Stimulated activated CD8-positive, alpha-beta memory T cell treated with anti-CD3 and anti-CD28 coated beads, Interleukin-15, amount 100 ng/mL, for 24 hours (primary cell): Measurements from ENCODE around the gene LY6G6D.
"Not testable (repeated sequence)": the region's sequence is repeated elsewhere in the genome, so short reads cannot be mapped to it uniquely, and the experiment has no call there.

ENCODE experiments used
- DNase-seq: peaks from one replicate; pipeline ENCODE4 v3.0.0-alpha.2; 2020; ENCODE audit warnings: low read depth

The LY6G6D gene

GRCh38 chr6:31692353-31692752 is 22.8 kb upstream of the LY6G6D start:
- DNase-seq: no peak

GRCh38 chr6:31692886-31693285 is 22.3 kb upstream of the LY6G6D start:
- DNase-seq: no peak

GRCh38 chr6:31693535-31693934 is 21.6 kb upstream of the LY6G6D start:
- DNase-seq: no peak

DNA sequence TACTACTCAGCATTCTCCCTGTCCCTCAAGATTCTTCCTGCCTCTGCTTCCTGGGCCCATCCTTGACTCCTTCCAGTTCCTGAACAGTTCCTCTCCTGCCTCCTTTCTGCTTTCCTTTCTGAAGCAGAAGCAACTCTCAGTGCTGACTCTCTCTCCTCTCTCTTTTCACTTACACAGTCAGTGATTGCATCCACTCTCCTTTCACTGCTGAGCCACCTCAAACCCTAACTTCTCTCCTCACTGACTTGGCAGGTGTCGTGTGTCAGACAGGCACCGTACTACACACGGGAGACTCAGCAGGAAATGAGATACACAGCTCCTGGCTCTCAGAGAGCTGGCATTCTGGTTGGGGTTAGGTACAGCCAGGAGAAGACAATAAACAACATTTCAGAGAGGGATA is 17.6 kb upstream of the LY6G6D start:
- DNase-seq: no peak

- no peak for DNase-seq
Observed at GRCh38 chr6:31700740-31701401, 14.3 kb upstream of the LY6G6D start.

GRCh38 chr6:31701666-31702404 is 13.3 kb upstream of the LY6G6D start:
- no peak for DNase-seq

GRCh38 chr6:31702405-31702818 is 12.7 kb upstream of the LY6G6D start:
- no peak for DNase-seq

DNA sequence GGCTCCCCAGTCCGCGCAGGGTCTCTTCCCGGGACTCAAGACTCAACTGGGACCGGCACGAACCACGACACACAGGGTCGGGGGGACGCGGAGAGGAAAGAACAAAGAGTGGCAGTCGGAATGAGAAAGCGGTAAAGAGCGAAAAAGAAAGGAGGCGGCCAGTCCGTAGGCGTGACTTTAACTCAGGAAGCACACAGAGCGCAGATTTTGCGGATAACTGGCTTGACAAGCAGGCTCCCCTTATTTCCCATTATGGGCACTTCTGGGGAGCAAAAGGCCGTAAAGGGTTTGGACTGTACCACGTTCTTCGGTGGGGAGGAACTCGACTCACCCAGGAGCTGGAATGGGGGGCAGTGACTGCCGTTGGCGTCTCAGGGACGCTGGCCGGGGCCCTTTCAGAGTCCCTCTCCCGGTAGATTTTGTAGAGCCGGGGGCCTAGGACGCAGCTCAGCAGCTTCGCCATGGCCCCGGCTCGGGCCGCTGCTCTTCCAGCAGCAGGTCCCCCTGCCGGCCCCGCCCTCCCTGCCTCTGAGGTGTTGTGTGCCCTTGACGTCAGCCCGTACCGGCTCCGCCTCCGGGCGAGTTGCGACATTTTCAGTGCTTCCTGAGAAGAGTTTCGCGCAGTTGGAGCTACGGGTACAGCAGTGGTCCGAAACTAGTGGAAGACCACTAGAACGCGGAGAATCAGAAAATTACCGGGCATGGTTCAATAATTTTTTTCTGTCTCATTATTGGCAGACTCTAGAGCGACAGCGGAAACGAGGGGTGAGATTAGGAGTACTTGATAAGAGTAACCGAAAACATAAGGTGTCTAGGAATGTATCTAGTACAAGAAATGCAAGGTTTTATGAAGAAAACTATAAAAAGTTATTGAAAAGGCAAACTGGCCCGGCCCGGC is 12.1 kb upstream of the LY6G6D start, which contains the start of gene ABHD16A:
Gene ABHD16A, minus strand, starts transcription at position 506 of the 898 bp plus-strand sequence. Its CDS starts 43 bp downstream, at position 463.
- peak; percentile 86 for DNase-seq

DNA sequence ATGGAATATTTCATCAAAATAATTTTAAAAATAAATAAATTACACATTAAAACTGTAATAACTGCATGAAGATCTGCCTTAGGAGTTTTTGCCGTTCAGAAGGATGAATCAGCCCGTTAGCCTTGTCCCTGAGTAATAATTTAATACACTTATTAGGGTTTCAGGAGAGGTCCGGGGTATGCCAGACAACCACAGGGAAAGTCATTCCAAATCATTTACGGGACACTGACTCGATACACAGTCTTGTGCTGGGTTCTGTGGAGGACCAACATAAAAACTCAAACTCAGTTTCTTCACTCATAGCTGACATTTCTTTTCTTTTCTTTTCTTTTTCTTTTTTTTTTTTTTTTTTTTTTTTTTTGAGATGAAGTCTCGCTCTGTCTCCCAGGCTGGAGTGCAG is 9.2 kb upstream of the LY6G6D start:
- no peak for DNase-seq

DNA sequence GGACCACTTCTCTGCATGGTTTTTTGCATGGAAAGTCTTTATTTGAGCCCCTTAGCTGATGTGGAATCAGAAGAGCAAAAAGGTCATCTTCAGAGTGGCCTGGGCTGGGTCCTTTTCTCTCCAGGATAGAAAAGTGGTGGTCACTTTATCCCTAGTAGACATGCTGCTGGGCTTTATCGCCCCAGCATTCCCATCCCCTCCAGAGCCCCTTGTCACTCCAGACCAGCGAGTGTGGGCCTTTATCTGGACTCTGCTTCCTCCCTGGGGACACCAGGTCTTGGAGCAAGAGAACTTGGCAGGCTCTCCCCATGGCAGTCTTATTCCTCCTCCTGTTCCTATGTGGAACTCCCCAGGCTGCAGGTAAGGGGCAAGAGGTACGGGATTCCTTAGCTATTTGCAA is 8.5 kb upstream of the LY6G6D start, which contains the start of gene LY6G6F:
Gene LY6G6F, plus strand, starts transcription at position 268 of the 400 bp plus-strand sequence. Its CDS starts 41 bp downstream, at position 309.
- no peak for DNase-seq

DNA sequence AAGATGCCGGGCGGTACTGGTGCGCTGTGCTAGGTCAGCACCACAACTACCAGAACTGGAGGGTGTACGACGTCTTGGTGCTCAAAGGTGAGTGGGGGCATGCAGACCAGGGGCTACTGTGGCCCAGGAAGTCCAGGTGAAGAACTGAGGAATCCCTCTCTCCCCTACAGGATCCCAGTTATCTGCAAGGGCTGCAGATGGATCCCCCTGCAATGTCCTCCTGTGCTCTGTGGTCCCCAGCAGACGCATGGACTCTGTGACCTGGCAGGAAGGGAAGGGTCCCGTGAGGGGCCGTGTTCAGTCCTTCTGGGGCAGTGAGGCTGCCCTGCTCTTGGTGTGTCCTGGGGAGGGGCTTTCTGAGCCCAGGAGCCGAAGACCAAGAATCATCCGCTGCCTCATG is 7.4 kb upstream of the LY6G6D start:
- DNase-seq: no peak

DNA sequence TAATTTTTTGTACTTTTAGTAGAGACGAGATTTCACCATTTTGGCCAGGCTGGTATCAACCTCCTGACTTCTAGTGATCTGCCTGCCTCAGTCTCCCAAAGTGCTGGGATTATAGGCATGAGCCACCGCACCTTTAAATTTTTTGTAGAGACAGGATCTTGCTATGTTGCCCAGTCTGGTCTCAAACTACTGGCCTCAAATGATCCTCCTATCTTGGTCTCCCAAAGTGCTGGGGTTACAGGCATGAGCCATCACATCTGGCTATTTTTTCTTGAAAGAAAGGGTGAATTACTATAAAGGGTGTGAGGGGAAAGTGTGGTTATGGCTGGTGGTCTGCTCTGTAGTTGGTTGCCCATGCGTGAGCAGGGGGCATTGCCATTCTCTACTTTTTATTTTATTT is 6.9 kb upstream of the LY6G6D start:
- no peak for DNase-seq

DNA sequence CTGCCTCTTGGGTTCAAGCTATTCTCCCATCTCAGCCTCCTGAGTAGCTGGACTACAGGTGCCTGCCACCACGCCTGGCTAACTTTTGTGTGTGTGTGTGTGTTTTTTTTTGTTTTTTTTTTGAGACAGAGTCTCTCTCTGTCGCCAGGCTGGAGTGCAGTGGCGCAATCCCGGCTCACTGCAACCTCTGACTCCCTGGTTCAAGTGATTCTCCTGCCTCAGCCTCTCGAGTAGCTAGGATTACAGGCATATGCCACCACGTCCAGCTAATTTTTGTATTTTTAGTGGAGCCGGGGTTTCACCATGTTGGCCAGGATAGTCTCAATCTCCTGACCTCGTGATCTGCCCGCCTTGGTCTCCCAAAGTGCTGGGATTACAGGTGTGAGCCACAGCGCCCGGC is 6.0 kb upstream of the LY6G6D start:
- DNase-seq: not testable (repeated sequence)

GRCh38 chr6:31710523-31711219 is 4.5 kb upstream of the LY6G6D start:
- DNase-seq: no peak

DNA sequence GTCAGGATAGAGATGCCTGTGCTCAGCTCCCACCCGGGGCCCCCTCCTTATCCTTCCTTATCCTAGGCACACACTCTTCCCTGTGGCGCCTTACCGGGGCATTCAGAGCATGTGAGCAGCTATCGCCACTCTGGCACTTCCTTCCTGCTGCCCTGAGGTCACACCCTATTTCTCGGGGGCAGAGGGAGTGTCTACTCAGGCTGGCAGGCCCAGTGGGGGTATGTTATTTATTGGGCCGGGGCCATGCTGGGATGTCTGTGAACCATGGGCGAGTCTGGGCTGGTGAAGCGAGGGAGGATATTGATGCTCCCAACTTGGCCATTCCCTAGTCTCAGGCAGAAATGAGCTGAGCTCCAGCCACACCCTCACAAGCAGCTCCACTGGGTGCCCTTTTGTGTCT is 3.9 kb upstream of the LY6G6D start:
- DNase-seq: no peak

DNA sequence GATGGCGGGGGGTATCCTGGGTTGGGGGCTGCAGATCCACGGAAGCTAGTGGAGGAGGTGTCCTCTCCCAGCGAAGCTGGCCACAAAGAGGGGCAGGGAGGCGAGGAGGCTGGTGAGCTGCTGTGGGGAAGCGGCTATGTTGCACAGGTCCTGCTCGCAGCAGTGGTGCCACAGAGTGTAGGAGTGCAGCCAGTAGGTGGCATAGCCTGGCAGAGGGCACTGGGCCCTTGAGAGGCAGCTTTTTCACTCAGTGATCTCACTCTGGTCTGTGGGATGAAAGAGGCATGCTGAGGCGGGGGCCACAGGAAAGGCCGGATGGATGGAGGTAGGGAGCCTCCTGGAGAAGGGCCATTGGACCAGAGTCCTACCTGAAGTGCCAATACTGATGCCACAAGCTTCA is 2.9 kb upstream of the LY6G6D start:
- no peak for DNase-seq

GRCh38 chr6:31713465-31713864 is 1.7 kb upstream of the LY6G6D start:
- no peak for DNase-seq

GRCh38 chr6:31713991-31714684 is 1.0 kb upstream of the LY6G6D start:
- DNase-seq: no peak

- no peak for DNase-seq
Observed at GRCh38 chr6:31717499-31718222, 2.5 kb downstream of the LY6G6D start.

GRCh38 chr6:31718265-31718664 is 3.1 kb downstream of the LY6G6D start:
- DNase-seq: no peak

- no peak for DNase-seq
Observed at GRCh38 chr6:31719001-31719400, 3.9 kb downstream of the LY6G6D start.
